Mucosa of descending colon (tissue), 3 donors: Measurements from ENCODE around the gene IFFO2. TPM values are rescaled to one million over a fixed set of nuclear protein-coding genes. Genes with fewer than 3 reads are reported as not detected.

Experiments used
- ATAC-seq: fragments of 200-7000 bp; cut with Tn5 transposase; one replicate; pipeline ENCODE4 v1.9.1; 2020; ENCODE audit warnings: mild to moderate bottlenecking, moderate library complexity
- DNase-seq, 3 donors: peaks; one replicate each; pipeline ENCODE4 v3.0.0-alpha.2; 2020
- H3K36me3 ChIP-seq: fragments of 200-600 bp; one replicate; pipeline ENCODE4 v1.8.0; 2021; ENCODE audit warnings: low read depth, mild to moderate bottlenecking
- H3K4me1 ChIP-seq: fragments of 200-600 bp; one replicate; pipeline ENCODE4 v1.8.0; 2021; ENCODE audit warnings: low read depth, mild to moderate bottlenecking
- H3K4me3 ChIP-seq: fragments of 200-600 bp; one replicate; pipeline ENCODE4 v1.8.0; 2021; ENCODE audit warnings: mild to moderate bottlenecking
- H3K9me3 ChIP-seq: fragments of 200-600 bp; one replicate; pipeline ENCODE4 v1.8.0; 2021; ENCODE audit warnings: mild to moderate bottlenecking
- CTCF ChIP-seq: fragments of 200-600 bp; IDR thresholded peaks from one replicate; pipeline ENCODE4 v1.8.0; 2022; ENCODE audit warnings: antibody characterized with exemption, mild to moderate bottlenecking
- intact Hi-C, 2 donors: fragments of 100-400 bp; cut with DNase I in 1 of 2; cut with micrococcal nuclease in 1 of 2; formaldehyde crosslinking; loops; one replicate each; pipeline versions ENCODE4 v1.11.0 to v1.11.1; 2022; cut with DNase I, micrococcal nuclease
- total RNA-seq, 3 donors: library from RNA; stranded (reverse); fragmentation: NEBNext Ultra II Directional in 2 of 3; extraction: Animal tissue kit (Norgen Biotek cat#: 25700) in 2 of 3; gene quantifications; one replicate each; pipeline versions ENCODE4 v1.2.1 to v1.2.4, GENCODE V29; 2021 to 2023
- donor health status: DM: no; HTN: no; CAD: no; lungs with moderate emphysema.
- donor health status: DM: no; HTN: no; CAD: no.
- donor health status: DM: no; HTN: yes; CAD: no.

The IFFO2 gene
- total RNA-seq, 3 donors from 2014 or later: 13.1 to 19.0 (median 15.5) TPM

- TF ChIP-seq CTCF: no peak
- peaks cover 4% of the 10 kb centered on the region for H3K9me3 ChIP-seq
- no peaks in the 10 kb centered on the region for H3K36me3 ChIP-seq
- DNase-seq (no peak), ATAC-seq (no peak)
- intact Hi-C loops: no loop called here
- H3K4me3 ChIP-seq: no peak overlapping the region
- no peaks in the 10 kb centered on the region for H3K4me1 ChIP-seq
Measured at GRCh38 chr1:18998016-18998724, 41.7 kb upstream of the IFFO2 start.

GRCh38 chr1:18997508-18997907, 41.0 kb upstream of the IFFO2 start:
- Histone ChIP-seq H3K9me3 (peaks cover 4% of the 10 kb centered on the region), H3K36me3 (no peaks in the 10 kb centered on the region), H3K4me1 (no peaks in the 10 kb centered on the region), H3K4me3 (no peak overlapping the region)
- no peak for DNase-seq
- no peak for ATAC-seq
- no peak for TF ChIP-seq CTCF
- intact Hi-C loops: no loop called here

DNA sequence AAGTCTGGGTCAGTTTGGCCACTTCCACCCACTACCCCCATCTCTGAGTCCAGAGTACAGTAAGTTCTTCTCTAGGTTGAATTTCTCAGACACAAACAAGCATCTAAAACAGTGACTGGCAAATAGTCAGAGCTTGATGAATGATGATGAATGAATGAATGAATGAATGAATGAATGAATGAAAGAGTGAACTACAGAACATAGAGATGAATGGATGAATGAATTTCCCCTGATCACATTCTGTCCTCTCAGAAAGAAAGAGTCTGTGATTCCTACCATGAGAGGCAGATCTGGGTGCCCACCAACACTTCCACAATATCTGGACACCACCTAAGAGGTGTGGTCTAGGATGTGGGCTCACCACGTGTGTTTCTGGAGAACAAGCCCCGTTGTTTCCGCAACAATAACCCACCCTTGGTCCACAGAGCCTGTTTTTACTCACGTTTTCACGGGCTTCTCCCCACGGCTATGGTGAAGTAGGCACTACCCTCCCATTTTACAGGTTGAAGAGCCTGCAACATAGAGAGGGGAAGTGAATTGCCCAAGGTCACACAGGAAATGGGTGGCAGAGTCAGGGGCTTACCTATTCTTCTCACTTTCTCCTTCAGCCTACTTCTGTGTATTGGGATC, 40.2 kb upstream of the IFFO2 start:
- no peak for DNase-seq
- no peak for ATAC-seq
- intact Hi-C loops: no loop called here
- peaks cover 4% of the 10 kb centered on the region for H3K9me3 ChIP-seq
- no peak for TF ChIP-seq CTCF
- H3K36me3 ChIP-seq: no peaks in the 10 kb centered on the region
- no peak overlapping the region for H3K4me3 ChIP-seq
- no peaks in the 10 kb centered on the region for H3K4me1 ChIP-seq

GRCh38 chr1:18994381-18994780, 37.9 kb upstream of the IFFO2 start:
- intact Hi-C loops: no loop called here
- no peak for TF ChIP-seq CTCF
- Histone ChIP-seq H3K4me1 (no peaks in the 10 kb centered on the region), H3K9me3 (no peaks in the 10 kb centered on the region), H3K4me3 (no peak overlapping the region), H3K36me3 (no peaks in the 10 kb centered on the region)
- ATAC-seq (no peak), DNase-seq (no peak)

DNA sequence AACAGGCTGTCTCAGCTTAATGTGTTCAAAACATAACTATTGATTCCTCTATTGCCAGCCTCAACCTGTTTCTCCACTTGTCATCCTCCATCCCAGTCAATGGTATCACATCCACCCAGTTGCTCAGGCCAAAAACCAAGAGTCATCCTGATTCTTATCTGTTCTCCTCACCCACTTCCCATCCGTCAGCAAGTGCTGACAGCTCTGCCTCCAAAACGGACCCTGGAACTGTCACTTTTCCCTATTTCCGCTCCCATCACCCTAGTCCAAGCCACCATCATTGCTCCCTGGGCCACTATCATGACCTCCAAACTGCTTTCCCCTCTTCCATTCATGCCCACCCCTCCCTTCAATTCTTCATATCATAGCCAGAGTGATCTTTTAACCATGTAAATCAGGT, 36.2 kb upstream of the IFFO2 start:
- Histone ChIP-seq H3K36me3 (no peaks in the 10 kb centered on the region), H3K4me1 (no peaks in the 10 kb centered on the region), H3K9me3 (no peaks in the 10 kb centered on the region), H3K4me3 (no peak overlapping the region)
- intact Hi-C loops: no loop called here
- ATAC-seq: no peak
- TF ChIP-seq CTCF: no peak
- DNase-seq: no peak
